ENCODE measurements around the gene PDZD2. TPM values are rescaled to one million over a fixed set of nuclear protein-coding genes. Genes with fewer than 3 reads are reported as not detected.

Gene PDZD2
- total and polyA plus RNA-seq, 8 donors: under 0.01 to 61.3 (median 5.8) TPM

DNA sequence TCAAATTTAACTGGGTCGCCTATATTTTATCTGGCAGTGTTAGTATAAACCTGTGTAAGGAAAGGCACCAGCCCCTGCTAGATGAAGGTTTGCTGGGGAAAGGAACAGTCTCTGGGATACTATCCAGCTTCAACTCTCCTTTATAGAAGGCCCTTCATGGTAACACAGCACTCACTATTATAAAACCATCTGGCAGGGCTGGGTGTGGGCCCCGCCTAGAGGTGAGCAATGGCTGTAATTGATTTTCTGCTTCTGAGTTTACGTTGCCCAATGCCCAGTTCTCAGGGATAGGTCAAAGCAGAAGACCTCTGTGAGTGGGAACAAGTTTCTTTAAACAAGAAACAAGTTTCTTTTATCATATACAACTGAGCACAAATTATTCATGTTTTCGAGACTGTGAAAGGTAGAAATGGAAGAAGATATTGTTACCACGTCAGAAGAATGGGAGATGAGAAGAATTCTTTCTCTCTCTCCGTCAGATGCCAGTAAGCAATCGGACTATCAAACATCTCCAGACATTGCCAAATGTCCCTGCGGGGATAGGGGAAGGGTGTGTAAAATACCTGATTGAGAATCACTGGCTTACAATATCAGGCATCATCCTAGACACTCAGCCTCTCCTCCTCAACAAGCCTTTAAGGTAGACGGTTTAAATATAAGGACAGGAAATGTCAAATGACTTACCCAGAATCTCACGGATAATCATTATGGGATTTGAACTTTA lies 205.9 kb downstream of the PDZD2 start:
- Histone ChIP-seq H3K4me1 (no peaks in the 10 kb centered on the region), H3K9me3 (no peaks in the 10 kb centered on the region), H3K4me3 (no peak overlapping the region), H3K36me3 (no peaks in the 10 kb centered on the region), H3K27ac (no peak overlapping the region), H3K27me3 (no peaks in the 10 kb centered on the region)
- TF ChIP-seq POLR2AphosphoS5 (IDR thresholded peaks at IDR 0.05): no peak
- TF ChIP-seq POLR2A (IDR thresholded peaks at IDR 0.05): no peak
- no peak for TF ChIP-seq EP300 (IDR thresholded peaks at IDR 0.05)
- TF ChIP-seq, protein P1, sequence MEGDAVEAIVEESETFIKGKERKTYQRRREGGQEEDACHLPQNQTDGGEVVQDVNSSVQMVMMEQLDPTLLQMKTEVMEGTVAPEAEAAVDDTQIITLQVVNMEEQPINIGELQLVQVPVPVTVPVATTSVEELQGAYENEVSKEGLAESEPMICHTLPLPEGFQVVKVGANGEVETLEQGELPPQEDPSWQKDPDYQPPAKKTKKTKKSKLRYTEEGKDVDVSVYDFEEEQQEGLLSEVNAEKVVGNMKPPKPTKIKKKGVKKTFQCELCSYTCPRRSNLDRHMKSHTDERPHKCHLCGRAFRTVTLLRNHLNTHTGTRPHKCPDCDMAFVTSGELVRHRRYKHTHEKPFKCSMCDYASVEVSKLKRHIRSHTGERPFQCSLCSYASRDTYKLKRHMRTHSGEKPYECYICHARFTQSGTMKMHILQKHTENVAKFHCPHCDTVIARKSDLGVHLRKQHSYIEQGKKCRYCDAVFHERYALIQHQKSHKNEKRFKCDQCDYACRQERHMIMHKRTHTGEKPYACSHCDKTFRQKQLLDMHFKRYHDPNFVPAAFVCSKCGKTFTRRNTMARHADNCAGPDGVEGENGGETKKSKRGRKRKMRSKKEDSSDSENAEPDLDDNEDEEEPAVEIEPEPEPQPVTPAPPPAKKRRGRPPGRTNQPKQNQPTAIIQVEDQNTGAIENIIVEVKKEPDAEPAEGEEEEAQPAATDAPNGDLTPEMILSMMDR (IDR thresholded peaks at IDR 0.05): no peak
- intact Hi-C loops (cut with DNase I; ENCODE audit: low total_unique reads): no loop called here
- WGBS, 5 donors: 70 to 75% (median 73%) methylated on average over 10 of the region's 10 CpGs
- peak in 1 of 2 donors; percentile 17 for DNase-seq

DNA sequence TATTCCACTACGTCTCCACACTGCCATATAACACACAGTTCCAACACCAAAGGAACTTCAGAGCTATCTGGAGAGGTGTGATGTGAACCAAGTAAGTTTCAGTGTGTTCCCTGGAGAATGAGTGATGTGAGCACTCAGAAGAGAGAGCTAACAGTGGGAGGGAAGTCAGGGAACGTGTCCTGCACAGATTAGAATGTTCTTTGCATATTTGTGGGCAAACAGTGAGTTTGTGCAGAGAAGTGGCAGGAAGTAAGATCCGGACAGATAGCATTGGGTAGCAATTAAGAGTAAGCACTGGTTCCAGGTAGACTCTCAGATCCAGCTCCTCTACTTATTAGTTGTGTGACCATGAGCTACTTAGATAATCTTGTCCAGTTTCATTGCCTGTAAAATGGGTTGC lies 206.4 kb downstream of the PDZD2 start:
- TF ChIP-seq, protein P1 (IDR thresholded peaks at IDR 0.05): no peak
- TF ChIP-seq EP300 (IDR thresholded peaks at IDR 0.05) (no peak), POLR2A (IDR thresholded peaks at IDR 0.05) (no peak), POLR2AphosphoS5 (IDR thresholded peaks at IDR 0.05) (no peak)
- Histone ChIP-seq H3K4me1 (no peaks in the 10 kb centered on the region), H3K27me3 (no peaks in the 10 kb centered on the region), H3K36me3 (no peaks in the 10 kb centered on the region), H3K9me3 (no peaks in the 10 kb centered on the region), H3K4me3 (no peak overlapping the region), H3K27ac (no peak overlapping the region)
- DNase-seq: no peak
- WGBS, 5 donors: 37 to 52% (median 45%) methylated on average over 3 of the region's 3 CpGs
- intact Hi-C loops (cut with DNase I; ENCODE audit: low total_unique reads): no loop called here

GRCh38 chr5:31846934-31847333 lies 208.0 kb downstream of the PDZD2 start:
- 43 to 63% (median 56%) methylated on average over 1 of the region's 1 CpG for WGBS, 5 donors
- H3K36me3 ChIP-seq: no peaks in the 10 kb centered on the region
- TF ChIP-seq POLR2AphosphoS5 (IDR thresholded peaks at IDR 0.05) (no peak), POLR2A (IDR thresholded peaks at IDR 0.05) (no peak), EP300 (IDR thresholded peaks at IDR 0.05) (no peak)
- TF ChIP-seq, protein P1 (IDR thresholded peaks at IDR 0.05): no peak

GRCh38 chr5:31847354-31847753 lies 208.4 kb downstream of the PDZD2 start:
- H3K4me3 ChIP-seq: no peak overlapping the region
- H3K27me3 ChIP-seq: no peaks in the 10 kb centered on the region
- H3K27ac ChIP-seq: no peak overlapping the region
- WGBS, 5 donors: 81 to 91% (median 86%) methylated on average over 7 of the region's 7 CpGs
- no peaks in the 10 kb centered on the region for H3K4me1 ChIP-seq
- TF ChIP-seq EP300 (IDR thresholded peaks at IDR 0.05) (no peak), POLR2A (IDR thresholded peaks at IDR 0.05) (no peak), POLR2AphosphoS5 (IDR thresholded peaks at IDR 0.05) (no peak)
- TF ChIP-seq, protein P1 (IDR thresholded peaks at IDR 0.05): no peak
- H3K9me3 ChIP-seq: no peaks in the 10 kb centered on the region
- intact Hi-C loops (cut with DNase I; ENCODE audit: low total_unique reads): no loop called here
- H3K36me3 ChIP-seq: no peaks in the 10 kb centered on the region
- no peak for DNase-seq

More at GRCh38 chr5:31846934-31847333, 208.0 kb downstream of the PDZD2 start:
- intact Hi-C loops (cut with DNase I; ENCODE audit: low total_unique reads): no loop called here
- Histone ChIP-seq H3K9me3 (no peaks in the 10 kb centered on the region), H3K27ac (no peak overlapping the region), H3K4me1 (no peaks in the 10 kb centered on the region), H3K27me3 (no peaks in the 10 kb centered on the region), H3K4me3 (no peak overlapping the region)
- no peak for DNase-seq

Measured in stomach (tissue), 9 donors.